GM23338 (cell line): ENCODE measurements around the gene PPP4R3A. TPM values are rescaled to one million over a fixed set of nuclear protein-coding genes. Genes with fewer than 3 reads are reported as not detected.
"Not testable (repeated sequence)": the region's sequence is repeated elsewhere in the genome, so short reads cannot be mapped to it uniquely, and the experiment has no call there.

Experiments
- ATAC-seq: fragments of 200-7000 bp; cut with Tn5 transposase; 3 replicates; pipeline ENCODE4 v1.9.1; 2020
- DNase-seq: peaks from one replicate; pipeline ENCODE4 v3.0.0-alpha.2; 2015; ENCODE audit warnings: low spot score
- H2AFZ ChIP-seq: fragments of 200-600 bp; sonication (generic); 2 replicates; pipeline ENCODE4 v1.8.0; 2016; ENCODE audit warnings: antibody characterized with exemption, mild to moderate bottlenecking, moderate library complexity
- H3F3A ChIP-seq: fragments of 200-600 bp; sonication (generic); replicated peaks from 2 replicates; pipeline ENCODE4 v1.8.0; 2017; ENCODE audit warnings: antibody characterized with exemption, mixed run types, low read depth
- H3K27ac ChIP-seq: fragments of 200-600 bp; sonication (generic); 2 replicates; pipeline ENCODE4 v1.6.1; 2016; ENCODE audit warnings: low read depth
- H3K27me3 ChIP-seq: fragments of 200-600 bp; sonication (generic); 2 replicates; pipeline ENCODE4 v1.8.0; 2016; ENCODE audit warnings: mild to moderate bottlenecking, mixed run types, moderate library complexity; ENCODE audit not compliant: insufficient read depth
- H3K36me3 ChIP-seq: fragments of 200-600 bp; sonication (generic); 2 replicates; pipeline ENCODE4 v1.8.0; 2016; ENCODE audit warnings: mild to moderate bottlenecking; ENCODE audit not compliant: insufficient read depth
- H3K4me1 ChIP-seq: fragments of 200-600 bp; sonication (generic); 2 replicates; pipeline ENCODE4 v1.8.0; 2016; ENCODE audit warnings: mild to moderate bottlenecking, moderate library complexity; ENCODE audit not compliant: insufficient read depth
- H3K4me2 ChIP-seq: fragments of 200-600 bp; sonication (generic); 2 replicates; pipeline ENCODE4 v1.7.1; 2017; ENCODE audit warnings: mixed run types
- H3K4me3 ChIP-seq: fragments of 200-600 bp; sonication (generic); 2 replicates; pipeline ENCODE4 v1.6.1; 2016; ENCODE audit warnings: mixed run types
- H3K79me2 ChIP-seq: fragments of 200-600 bp; sonication (generic); replicated peaks from 2 replicates; pipeline ENCODE4 v1.8.0; 2017; ENCODE audit warnings: mild to moderate bottlenecking; ENCODE audit not compliant: insufficient read depth
- H3K9me2 ChIP-seq: fragments of 200-600 bp; sonication (generic); 2 replicates; pipeline ENCODE4 v1.8.0; 2017; ENCODE audit not compliant: insufficient read depth
- H4K20me1 ChIP-seq: fragments of 200-600 bp; sonication (generic); replicated peaks from 2 replicates; pipeline ENCODE4 v1.8.0; 2017; ENCODE audit warnings: mild to moderate bottlenecking; ENCODE audit not compliant: insufficient read depth
- H3K27ac Mint-ChIP-seq: 2 replicates; pipeline ENCODE4 v1.8.0; 2020; ENCODE audit warnings: inconsistent platforms, mild to moderate bottlenecking, moderate library complexity, mixed read lengths
- H3K27me3 Mint-ChIP-seq: 3 replicates; pipeline ENCODE4 v1.8.0; 2022; ENCODE audit warnings: low read depth, mild to moderate bottlenecking, moderate library complexity, mixed read lengths, inconsistent platforms; ENCODE audit not compliant: insufficient read depth, poor library complexity
- H3K36me3 Mint-ChIP-seq: 3 replicates; pipeline ENCODE4 v1.8.0; 2021; ENCODE audit warnings: low read depth, mild to moderate bottlenecking, inconsistent platforms, moderate library complexity, mixed read lengths
- H3K4me1 Mint-ChIP-seq: 3 replicates; pipeline ENCODE4 v1.8.0; 2020; ENCODE audit warnings: mild to moderate bottlenecking, inconsistent platforms, mixed read lengths
- H3K4me3 Mint-ChIP-seq: 3 replicates; pipeline ENCODE4 v1.8.0; 2021; ENCODE audit warnings: moderate library complexity, mild to moderate bottlenecking, inconsistent platforms, mixed read lengths
- H3K9me3 Mint-ChIP-seq: 3 replicates; pipeline ENCODE4 v1.8.0; 2020; ENCODE audit warnings: moderate library complexity, mild to moderate bottlenecking, inconsistent platforms, mixed read lengths
- CREB1 ChIP-seq: fragments of 250-450 bp; sonication (Bioruptor Pico); IDR thresholded peaks from 2 replicates; pipeline ENCODE4 v1.5.0; 2020; ENCODE audit warnings: low read depth, mild to moderate bottlenecking, moderate library complexity
- EZH2 ChIP-seq: fragments of 200-600 bp; sonication (generic); IDR thresholded peaks from one replicate; pipeline ENCODE4 v1.8.0; 2017; ENCODE audit warnings: antibody characterized with exemption, mild to moderate bottlenecking, low read depth; ENCODE audit not compliant: unreplicated experiment
- EZH2phosphoT487 ChIP-seq: fragments of 200-600 bp; sonication (generic); IDR thresholded peaks from one replicate; pipeline ENCODE4 v1.8.1; 2018; ENCODE audit warnings: antibody characterized with exemption; ENCODE audit not compliant: unreplicated experiment
- JUNB ChIP-seq: IDR thresholded peaks from one replicate; pipeline ENCODE4 v1.6.1; 2016; ENCODE audit warnings: antibody characterized with exemption; ENCODE audit not compliant: unreplicated experiment
- NANOG ChIP-seq: IDR thresholded peaks from 2 replicates; pipeline ENCODE4 v1.6.1; 2016; ENCODE audit warnings: antibody characterized with exemption, borderline replicate concordance
- POLR2AphosphoS5 ChIP-seq: IDR thresholded peaks from 2 replicates; pipeline ENCODE4 v1.6.1; 2016; ENCODE audit warnings: antibody characterized with exemption, low read depth
- ZNF114 ChIP-seq: fragments of 250-450 bp; sonication (Bioruptor Pico); IDR thresholded peaks from 2 replicates; pipeline ENCODE4 v1.5.0; 2020; ENCODE audit warnings: mild to moderate bottlenecking, moderate library complexity
- ZNF331 ChIP-seq: fragments of 250-450 bp; sonication (Bioruptor Pico); IDR thresholded peaks from 2 replicates; pipeline ENCODE4 v1.5.0; 2020; ENCODE audit warnings: low read depth, mild to moderate bottlenecking, moderate library complexity
- polyA plus RNA-seq: library from polyadenylated mRNA; unstranded; fragments of >200 nt; fragmentation: Nextera tagmentation; extraction: Ambion mirVana; gene quantifications from 2 replicates; pipeline ENCODE4 v1.2.1, GENCODE V29; 2016
- total RNA-seq: library from RNA; depleted of rRNA; stranded (reverse); fragments of >200 nt; shearing (Covaris generic); gene quantifications from 2 replicates; pipeline ENCODE4 v1.2.3, GENCODE V29; 2014
- TF ChIP-seq, protein P1 (sequence below), 2 experiments: fragments of 200-600 bp in 1 of 2; sonication (generic) in 1 of 2; conservative IDR thresholded peaks; 2 replicates each; pipeline versions ENCODE4 v1.5.1 to v1.6.1; 2016 to 2017; ENCODE audit warnings: antibody characterized with exemption in 2 of 2, low read depth in 2 of 2, mild to moderate bottlenecking in 2 of 2, moderate library complexity in 1 of 2

PPP4R3A gene
- total and polyA plus RNA-seq, 2 experiments from 2014 or later = 50.3 to 128 TPM

DNA sequence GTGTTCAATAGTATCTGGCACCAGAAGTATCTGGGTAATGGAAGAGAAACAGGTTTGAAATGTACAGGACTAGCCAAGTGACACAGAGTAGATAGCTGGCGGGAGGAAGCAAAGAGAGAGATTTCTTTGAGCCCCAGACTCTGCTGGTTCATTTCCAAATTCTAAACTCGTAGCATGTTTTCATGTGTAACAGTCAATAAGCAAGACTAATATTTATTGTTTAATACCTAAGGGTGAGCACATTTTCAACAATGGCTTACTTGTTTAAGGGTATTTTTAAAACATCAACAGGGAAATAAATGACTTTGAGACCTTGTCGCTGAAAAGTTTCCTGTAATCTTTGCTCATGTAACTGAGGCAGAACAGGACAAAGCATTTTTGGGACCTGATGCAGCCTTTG is 80.7 kb downstream of the PPP4R3A start (continued):
- TF ChIP-seq, protein P1, sequence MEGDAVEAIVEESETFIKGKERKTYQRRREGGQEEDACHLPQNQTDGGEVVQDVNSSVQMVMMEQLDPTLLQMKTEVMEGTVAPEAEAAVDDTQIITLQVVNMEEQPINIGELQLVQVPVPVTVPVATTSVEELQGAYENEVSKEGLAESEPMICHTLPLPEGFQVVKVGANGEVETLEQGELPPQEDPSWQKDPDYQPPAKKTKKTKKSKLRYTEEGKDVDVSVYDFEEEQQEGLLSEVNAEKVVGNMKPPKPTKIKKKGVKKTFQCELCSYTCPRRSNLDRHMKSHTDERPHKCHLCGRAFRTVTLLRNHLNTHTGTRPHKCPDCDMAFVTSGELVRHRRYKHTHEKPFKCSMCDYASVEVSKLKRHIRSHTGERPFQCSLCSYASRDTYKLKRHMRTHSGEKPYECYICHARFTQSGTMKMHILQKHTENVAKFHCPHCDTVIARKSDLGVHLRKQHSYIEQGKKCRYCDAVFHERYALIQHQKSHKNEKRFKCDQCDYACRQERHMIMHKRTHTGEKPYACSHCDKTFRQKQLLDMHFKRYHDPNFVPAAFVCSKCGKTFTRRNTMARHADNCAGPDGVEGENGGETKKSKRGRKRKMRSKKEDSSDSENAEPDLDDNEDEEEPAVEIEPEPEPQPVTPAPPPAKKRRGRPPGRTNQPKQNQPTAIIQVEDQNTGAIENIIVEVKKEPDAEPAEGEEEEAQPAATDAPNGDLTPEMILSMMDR (conservative IDR thresholded peaks at IDR 0.05; ENCODE audit: low read depth in 2 of 2) = no peak
- TF ChIP-seq ZNF331 (CRISPR knock-in tag) (no peak), CREB1 (CRISPR knock-in tag) (no peak)

DNA sequence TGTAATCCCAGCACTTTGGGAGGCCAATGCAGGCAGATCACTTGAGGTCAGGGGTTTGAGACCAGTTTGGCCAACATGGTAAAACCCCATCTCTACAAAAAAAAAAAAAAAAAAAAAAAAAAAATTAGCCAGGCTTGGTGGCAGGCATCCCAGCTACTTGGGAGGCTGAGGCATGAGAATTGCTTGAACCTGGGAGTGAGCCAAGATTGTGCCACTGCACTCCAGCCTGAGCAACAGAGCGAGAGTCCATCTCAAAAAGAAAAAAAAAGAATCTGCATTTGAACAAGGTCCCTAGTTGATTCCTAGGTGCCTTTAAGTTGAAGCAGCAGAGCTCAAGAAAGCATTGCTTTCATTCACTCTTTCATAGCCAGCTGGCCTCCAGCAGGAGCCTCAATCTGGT is 81.2 kb downstream of the PPP4R3A start:
- peaks cover 17% of the 10 kb centered on the region for H3K9me3 Mint-ChIP-seq
- not testable (repeated sequence) for DNase-seq, H3K27me3 ChIP-seq, H3K4me1 Mint-ChIP-seq, H3K27ac Mint-ChIP-seq, H3K36me3 Mint-ChIP-seq, H3F3A ChIP-seq, H3K27me3 Mint-ChIP-seq, H2AFZ ChIP-seq, H3K9me2 ChIP-seq, H4K20me1 ChIP-seq, H3K4me3 Mint-ChIP-seq, H3K79me2 ChIP-seq, H3K4me2 ChIP-seq, H3K36me3 ChIP-seq, H3K27ac ChIP-seq, H3K4me1 ChIP-seq, ATAC-seq, H3K4me3 ChIP-seq

DNA sequence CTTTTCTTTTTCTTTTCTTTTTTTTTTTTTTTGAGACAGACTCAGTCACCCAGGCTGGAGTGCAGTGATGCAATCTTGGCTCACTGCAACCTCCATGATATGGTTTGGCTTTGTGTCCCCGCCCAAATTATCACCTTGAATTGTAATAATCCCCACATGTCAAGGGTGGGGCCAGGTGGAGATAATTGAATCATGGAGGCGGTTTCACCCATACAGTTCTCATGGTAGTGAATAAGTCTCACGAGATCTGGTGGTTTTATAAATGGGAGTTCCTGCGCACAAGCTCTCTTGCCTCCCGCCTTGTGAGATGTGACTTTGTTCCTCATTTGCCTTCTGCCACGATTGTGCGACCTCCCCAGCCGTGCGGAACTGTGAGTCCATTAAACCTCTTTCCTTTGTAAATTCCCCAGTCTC is 84.6 kb downstream of the PPP4R3A start:
- peaks cover 12% of the 10 kb centered on the region for H3K9me3 Mint-ChIP-seq
- H3K36me3 Mint-ChIP-seq, H3K9me2 ChIP-seq, ATAC-seq, H3K4me3 ChIP-seq, H3K36me3 ChIP-seq, H3K27ac Mint-ChIP-seq, H3K27me3 ChIP-seq, H2AFZ ChIP-seq, H3F3A ChIP-seq, H3K27ac ChIP-seq, H3K79me2 ChIP-seq, H3K4me2 ChIP-seq, H3K27me3 Mint-ChIP-seq, H4K20me1 ChIP-seq, H3K4me1 Mint-ChIP-seq, H3K4me1 ChIP-seq, DNase-seq, H3K4me3 Mint-ChIP-seq: not testable (repeated sequence)

DNA sequence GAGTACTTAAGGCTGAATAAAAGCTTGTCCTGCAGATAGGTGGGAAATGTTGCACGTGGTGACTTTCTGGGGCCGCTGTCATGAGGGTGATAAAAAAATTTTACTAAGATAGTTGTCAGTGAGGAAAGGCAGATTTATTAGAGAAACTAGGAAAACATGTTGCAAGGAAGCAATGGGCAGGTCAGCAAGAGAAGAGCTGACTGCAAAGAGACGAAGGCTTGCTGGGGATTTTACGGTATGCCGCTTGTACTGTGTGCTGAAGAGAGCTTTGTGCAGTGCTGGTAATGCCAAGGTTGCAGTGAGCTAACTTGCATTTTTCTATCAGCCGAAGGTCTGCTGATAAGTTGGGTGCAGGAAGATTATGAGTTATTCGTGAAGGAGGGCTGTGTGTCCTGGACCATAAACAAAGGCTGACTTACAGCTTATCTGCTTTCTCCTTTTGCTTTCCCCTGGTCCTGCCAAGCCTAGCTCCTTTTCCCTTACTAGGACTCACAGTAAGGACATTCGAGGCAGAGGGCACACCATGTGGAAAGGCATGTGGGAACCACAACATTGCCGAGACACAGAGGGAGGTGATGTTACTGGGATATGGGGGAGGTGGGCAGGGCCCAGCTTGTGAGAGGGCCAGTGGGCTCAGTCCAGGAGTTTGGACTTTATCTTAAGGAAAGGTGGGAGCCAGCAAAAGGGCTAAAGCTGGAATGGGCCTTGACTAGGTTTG is 85.1 kb downstream of the PPP4R3A start:
- Histone ChIP-seq H3K27me3 (no peaks in the 10 kb centered on the region), H2AFZ (peak overlapping the region; percentile 28; the same call in 1 of the 2 replicates), H4K20me1 (no peaks in the 10 kb centered on the region), H3K79me2 (no peaks in the 10 kb centered on the region), H3K27ac (no peak overlapping the region), H3K9me2 (peaks cover 5% of the 10 kb centered on the region; the same call in 1 of the 2 replicates), H3K36me3 (no peaks in the 10 kb centered on the region), H3K4me3 (no peak overlapping the region), H3K4me2 (no peak overlapping the region), H3F3A (no peaks in the 10 kb centered on the region), H3K4me1 (no peaks in the 10 kb centered on the region)
- Mint-ChIP-seq H3K36me3 (peaks cover 4% of the 10 kb centered on the region; the same call in 2 of the 3 replicates), H3K4me1 (no peaks in the 10 kb centered on the region; the same call in 2 of the 3 replicates), H3K4me3 (no peak overlapping the region), H3K9me3 (peaks cover 12% of the 10 kb centered on the region), H3K27ac (no peak overlapping the region), H3K27me3 (peaks cover 6% of the 10 kb centered on the region)
- ATAC-seq (no peak), DNase-seq (no peak)
- TF ChIP-seq EZH2 (no peak), JUNB (no peak), EZH2phosphoT487 (no peak), CREB1 (CRISPR knock-in tag) (no peak), POLR2AphosphoS5 (no peak), ZNF331 (CRISPR knock-in tag) (no peak), NANOG (no peak), ZNF114 (CRISPR knock-in tag) (no peak)
- TF ChIP-seq, protein P1 (conservative IDR thresholded peaks at IDR 0.05; ENCODE audit: low read depth in 2 of 2) = no peak
